Caco-2 (cell line): ENCODE data around the gene TBXAS1. TPM values are rescaled to one million over a fixed set of nuclear protein-coding genes. Genes with fewer than 3 reads are reported as not detected.

Experiments used
- BruUV-seq: library from RNA; stranded (reverse); fragments of 400-500 nt; replicated peaks from 2 replicates; lab custom pipeline; 2021; lab: Mats Ljungman, UMichigan
- CTCF ChIA-PET: fragments of 300-600 bp; sonication (Branson Sonifier 250); formaldehyde crosslinking; loops from one replicate; lab custom pipeline; 2022; ENCODE audit warnings: antibody characterized with exemption; lab: Charles Lee
- POLR2A ChIA-PET: fragments of 300-600 bp; sonication (Branson Sonifier 250); formaldehyde crosslinking; loops from one replicate; lab custom pipeline; 2022; ENCODE audit warnings: antibody characterized with exemption; lab: Charles Lee
- DNase-seq, 2 experiments: peaks; one replicate each; pipeline versions ENCODE4 v3.0.0 to v3.0.0-alpha.2; 2020 to 2022
- H3K27me3 ChIP-seq: replicated peaks from 2 replicates; pipeline ENCODE4 v1.6.0; 2011; ENCODE audit warnings: low read length; ENCODE audit not compliant: control insufficient read depth, insufficient read depth
- H3K36me3 ChIP-seq: 2 replicates; pipeline ENCODE4 v1.5.1; 2011; ENCODE audit warnings: low read length; ENCODE audit not compliant: control insufficient read depth, insufficient read depth
- H3K4me1 ChIP-seq: fragments of 250-450 bp; sonication (Bioruptor Pico); 2 replicates; pipeline ENCODE4 v1.5.1; 2020; ENCODE audit warnings: mild to moderate bottlenecking
- H3K4me3 ChIP-seq: 2 replicates; pipeline ENCODE4 v1.5.1; 2011; ENCODE audit warnings: low read depth, mild to moderate bottlenecking, control low read depth, low read length
- H3K9me3 ChIP-seq: fragments of 250-450 bp; sonication (Bioruptor Pico); 2 replicates; pipeline ENCODE4 v1.5.1; 2020; ENCODE audit warnings: mild to moderate bottlenecking, moderate library complexity
- H3K27ac Mint-ChIP-seq: one replicate; pipeline ENCODE4 v1.8.0; 2022; ENCODE audit warnings: mixed read lengths; ENCODE audit not compliant: unreplicated experiment
- H3K27me3 Mint-ChIP-seq: one replicate; pipeline ENCODE4 v1.8.0; 2022; ENCODE audit warnings: mixed read lengths; ENCODE audit not compliant: insufficient read depth, unreplicated experiment
- H3K36me3 Mint-ChIP-seq: one replicate; pipeline ENCODE4 v1.8.0; 2022; ENCODE audit warnings: mild to moderate bottlenecking, mixed read lengths; ENCODE audit not compliant: insufficient read depth, unreplicated experiment
- H3K4me1 Mint-ChIP-seq: one replicate; pipeline ENCODE4 v1.8.0; 2022; ENCODE audit warnings: low read depth, mixed read lengths; ENCODE audit not compliant: unreplicated experiment
- H3K4me3 Mint-ChIP-seq: one replicate; pipeline ENCODE4 v1.8.0; 2022; ENCODE audit warnings: mild to moderate bottlenecking, moderate library complexity, mixed read lengths; ENCODE audit not compliant: unreplicated experiment
- H3K9me3 Mint-ChIP-seq: one replicate; pipeline ENCODE4 v1.8.0; 2022; ENCODE audit warnings: mixed read lengths; ENCODE audit not compliant: unreplicated experiment
- CTCF ChIP-seq, 2 experiments: fragments of 200-600 bp in 1 of 2; IDR thresholded peaks; 1 replicate in 1 of 2; 2 replicates in 1 of 2; pipeline versions ENCODE4 v1.5.1 to v1.8.0; 2011 to 2022; ENCODE audit warnings: antibody characterized with exemption in 1 of 2, control low read depth in 1 of 2, inconsistent platforms in 1 of 2, low read depth in 1 of 2, low read length in 1 of 2, mild to moderate bottlenecking in 1 of 2, moderate library complexity in 1 of 2; ENCODE audit not compliant: insufficient read depth in 1 of 2, severe bottlenecking in 1 of 2, unreplicated experiment in 1 of 2
- intact Hi-C: fragments of 100-400 bp; cut with micrococcal nuclease; formaldehyde crosslinking; loops from one replicate; pipeline ENCODE4 v1.10.0; 2022; ENCODE audit not compliant: unreplicated experiment
- total RNA-seq: library from RNA; stranded (reverse); gene quantifications from 2 replicates; pipeline ENCODE4 v1.2.3, GENCODE V29; 2022

Gene TBXAS1
- total RNA-seq, 1 experiment from 2014 or later, result 1.6 TPM

- no peak overlapping the region for H3K27ac Mint-ChIP-seq
- Histone ChIP-seq H3K9me3 (no peaks in the 10 kb centered on the region; the same call in 1 of the 2 replicates), H3K4me3 (no peak overlapping the region), H3K27me3 (no peaks in the 10 kb centered on the region), H3K36me3 (no peaks in the 10 kb centered on the region), H3K4me1 (no peaks in the 10 kb centered on the region)
- no peaks in the 10 kb centered on the region for H3K36me3 Mint-ChIP-seq
- TF ChIP-seq CTCF (IDR thresholded peaks at IDR 0.05; ENCODE audit: insufficient read depth in 1 of 2, low read depth in 1 of 2, low read length in 1 of 2, severe bottlenecking in 1 of 2, unreplicated experiment in 1 of 2), result no peak
- POLR2A ChIA-PET, result no interaction called here
- H3K27me3 Mint-ChIP-seq, result peaks cover 11% of the 10 kb centered on the region
- intact Hi-C loops, result no loop called here
- peaks cover 29% of the 10 kb centered on the region for H3K9me3 Mint-ChIP-seq
- H3K4me1 Mint-ChIP-seq, result no peaks in the 10 kb centered on the region
- H3K4me3 Mint-ChIP-seq, result no peak overlapping the region
- CTCF ChIA-PET, result no interaction called here
- no peak for DNase-seq
- no TSS peak for BruUV-seq
Measured at GRCh38 chr7:139813151-139813550, 15.9 kb upstream of the TBXAS1 start.

DNA sequence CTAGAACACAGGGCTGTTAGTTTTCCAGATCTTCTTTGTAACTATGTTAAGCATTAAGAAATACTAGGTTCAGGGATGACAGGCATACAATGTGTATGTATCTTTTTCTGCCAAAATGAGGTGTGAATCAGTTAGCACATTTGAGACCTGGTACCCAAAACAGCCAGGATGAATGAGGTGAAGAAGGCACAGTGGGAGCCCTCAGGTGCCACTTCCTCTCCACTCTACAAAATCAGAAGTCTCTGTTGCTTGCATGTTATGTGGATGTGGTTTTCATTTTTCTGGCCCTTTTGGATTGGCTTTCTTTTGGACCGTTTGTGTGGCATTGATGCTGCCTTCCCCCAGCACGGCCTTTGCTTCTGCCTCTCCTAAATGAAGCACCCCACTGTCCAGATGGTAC, 15.4 kb upstream of the TBXAS1 start:
- Histone ChIP-seq H3K9me3 (no peaks in the 10 kb centered on the region; the same call in 1 of the 2 replicates), H3K4me3 (no peak overlapping the region), H3K27me3 (no peaks in the 10 kb centered on the region), H3K4me1 (no peaks in the 10 kb centered on the region), H3K36me3 (no peaks in the 10 kb centered on the region)
- ChIA-PET POLR2A (no interaction called here), CTCF (no interaction called here)
- no TSS peak for BruUV-seq
- H3K27me3 Mint-ChIP-seq, result peaks cover 11% of the 10 kb centered on the region
- no peak for DNase-seq
- H3K27ac Mint-ChIP-seq, result no peak overlapping the region
- TF ChIP-seq CTCF (IDR thresholded peaks at IDR 0.05; ENCODE audit: insufficient read depth in 1 of 2, low read depth in 1 of 2, low read length in 1 of 2, severe bottlenecking in 1 of 2, unreplicated experiment in 1 of 2), result no peak
- no peak overlapping the region for H3K4me3 Mint-ChIP-seq
- H3K36me3 Mint-ChIP-seq, result no peaks in the 10 kb centered on the region
- intact Hi-C loops, result no loop called here
- no peaks in the 10 kb centered on the region for H3K4me1 Mint-ChIP-seq
- peaks cover 29% of the 10 kb centered on the region for H3K9me3 Mint-ChIP-seq

GRCh38 chr7:139817249-139817648, 11.8 kb upstream of the TBXAS1 start:
- H3K27ac Mint-ChIP-seq, result no peak overlapping the region
- no peaks in the 10 kb centered on the region for H3K4me1 ChIP-seq
- ChIA-PET CTCF (no interaction called here), POLR2A (no interaction called here)
- no peaks in the 10 kb centered on the region for H3K27me3 ChIP-seq
- H3K4me3 Mint-ChIP-seq, result no peak overlapping the region
- no TSS peak for BruUV-seq
- no peaks in the 10 kb centered on the region for H3K36me3 Mint-ChIP-seq
- H3K9me3 ChIP-seq, result no peaks in the 10 kb centered on the region; the same call in 1 of the 2 replicates
- DNase-seq, result no peak
- peaks cover 20% of the 10 kb centered on the region for H3K9me3 Mint-ChIP-seq
- H3K27me3 Mint-ChIP-seq, result peaks cover 5% of the 10 kb centered on the region
- intact Hi-C loops, result no loop called here
- no peak overlapping the region for H3K4me3 ChIP-seq
- H3K4me1 Mint-ChIP-seq, result no peaks in the 10 kb centered on the region
- no peak for TF ChIP-seq CTCF (IDR thresholded peaks at IDR 0.05; ENCODE audit: insufficient read depth in 1 of 2, low read depth in 1 of 2, low read length in 1 of 2, severe bottlenecking in 1 of 2, unreplicated experiment in 1 of 2)
- no peaks in the 10 kb centered on the region for H3K36me3 ChIP-seq
